OCI-M1 (cell line): ENCODE measurements around the gene CTDSPL.
A peak's percentile ranks its signal among the peaks of the same experiment; 100 is the strongest.

Experiments
- DNase-seq: peaks from one replicate; lab custom pipeline; 2025; lab: John Stamatoyannopoulos, UW

Gene CTDSPL

DNA sequence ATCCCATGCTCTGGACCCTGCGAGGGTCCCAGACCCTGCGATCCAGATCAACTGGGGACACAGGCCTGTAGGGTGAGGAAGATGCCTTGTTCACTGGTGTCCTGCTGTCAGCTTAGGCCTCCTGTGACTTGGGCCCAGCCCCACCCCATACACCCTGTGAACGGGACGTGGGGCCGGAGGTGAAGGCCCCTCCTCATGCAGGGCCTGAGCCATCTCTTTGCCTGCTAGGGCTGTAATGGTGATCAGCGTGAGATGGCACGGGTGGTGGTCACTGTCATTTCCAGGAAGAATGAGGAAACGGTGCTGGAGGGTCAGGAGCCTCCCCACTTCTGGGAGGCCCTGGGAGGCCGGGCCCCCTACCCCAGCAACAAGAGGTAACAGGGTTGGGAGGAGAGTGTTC, 141.3 kb downstream of the CTDSPL start:
- DNase-seq: no peak

DNA sequence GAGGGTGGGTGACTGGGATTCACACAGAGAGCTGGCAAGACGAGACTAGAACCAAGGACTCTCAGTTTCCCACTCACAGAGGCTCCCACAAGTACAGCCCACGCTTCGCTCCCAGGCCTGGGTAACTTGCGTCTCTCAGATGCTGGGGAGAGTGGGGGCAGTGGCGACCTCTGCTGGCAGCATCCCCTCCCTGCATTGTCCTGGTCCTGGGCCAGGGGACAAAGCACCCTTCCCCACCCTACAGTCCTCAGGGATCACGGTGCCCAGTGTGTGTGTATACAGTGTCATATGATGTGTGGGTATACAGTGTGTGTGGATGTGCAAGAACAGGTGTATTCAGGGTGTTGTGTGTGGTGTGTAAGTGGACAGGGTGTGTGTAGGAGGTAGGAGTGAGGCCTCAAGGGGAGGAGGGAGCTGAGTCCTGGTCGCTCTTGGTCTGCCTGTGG, 141.7 kb downstream of the CTDSPL start:
- DNase-seq: peak; percentile 55

DNA sequence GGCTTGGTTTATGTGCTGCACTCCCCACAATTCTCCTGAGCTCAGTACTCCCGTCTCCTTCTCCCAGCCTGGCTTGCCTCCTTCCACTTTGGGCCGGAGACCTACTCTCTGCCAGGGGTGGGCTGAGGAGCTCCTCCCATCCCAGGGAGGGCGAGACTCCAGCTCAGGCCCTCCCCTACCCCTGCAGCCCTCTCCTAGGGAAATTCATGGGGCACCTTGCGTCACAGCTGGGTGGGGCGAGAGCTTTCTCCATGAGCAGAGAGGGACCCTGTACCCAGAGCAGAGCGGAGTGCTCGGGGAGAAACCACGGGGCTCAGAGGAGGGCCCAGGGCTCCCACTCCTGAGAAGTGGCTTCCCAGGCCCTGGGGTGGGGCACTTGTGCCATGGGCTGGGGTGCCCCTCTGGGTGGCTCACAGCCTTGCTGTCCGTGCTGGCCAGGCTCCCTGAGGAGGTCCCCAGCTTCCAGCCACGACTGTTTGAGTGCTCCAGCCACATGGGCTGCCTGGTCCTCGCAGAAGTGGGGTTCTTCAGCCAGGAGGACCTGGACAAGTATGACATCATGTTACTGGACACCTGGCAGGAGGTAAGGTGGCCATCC, 142.2 kb downstream of the CTDSPL start:
- DNase-seq: no peak

DNA sequence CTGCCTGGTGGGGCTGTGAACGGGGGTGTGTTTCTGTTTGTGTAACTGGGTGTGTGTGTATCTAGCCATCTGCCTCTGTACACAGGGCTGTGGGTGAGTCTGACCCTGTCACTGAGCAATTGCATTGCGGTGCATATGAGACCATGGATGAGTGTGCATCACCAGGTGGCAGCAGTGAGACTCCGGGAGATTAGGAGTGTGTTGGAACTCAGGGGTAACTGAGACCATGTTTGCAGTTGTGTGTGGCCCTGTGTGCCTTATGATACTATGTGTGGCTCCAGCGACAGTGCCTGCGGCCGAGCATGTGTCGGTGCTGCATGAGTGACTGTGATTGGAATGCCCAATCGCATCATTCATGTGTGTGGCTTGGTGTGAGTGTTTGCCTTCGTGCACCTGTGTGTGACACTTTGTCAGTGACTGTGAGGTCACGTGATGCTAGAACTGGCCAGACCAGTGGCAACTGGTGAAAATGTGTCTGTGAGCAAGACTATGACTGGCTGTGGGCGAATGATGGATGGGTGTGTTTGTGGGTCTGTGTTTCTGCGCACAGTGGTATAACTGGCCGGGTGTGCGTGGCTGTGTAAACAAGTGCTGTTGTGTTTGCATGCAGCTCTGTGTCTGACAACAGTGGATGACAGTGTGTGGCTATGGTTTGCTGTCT, 142.9 kb downstream of the CTDSPL start:
- DNase-seq: peak; percentile 73

DNA sequence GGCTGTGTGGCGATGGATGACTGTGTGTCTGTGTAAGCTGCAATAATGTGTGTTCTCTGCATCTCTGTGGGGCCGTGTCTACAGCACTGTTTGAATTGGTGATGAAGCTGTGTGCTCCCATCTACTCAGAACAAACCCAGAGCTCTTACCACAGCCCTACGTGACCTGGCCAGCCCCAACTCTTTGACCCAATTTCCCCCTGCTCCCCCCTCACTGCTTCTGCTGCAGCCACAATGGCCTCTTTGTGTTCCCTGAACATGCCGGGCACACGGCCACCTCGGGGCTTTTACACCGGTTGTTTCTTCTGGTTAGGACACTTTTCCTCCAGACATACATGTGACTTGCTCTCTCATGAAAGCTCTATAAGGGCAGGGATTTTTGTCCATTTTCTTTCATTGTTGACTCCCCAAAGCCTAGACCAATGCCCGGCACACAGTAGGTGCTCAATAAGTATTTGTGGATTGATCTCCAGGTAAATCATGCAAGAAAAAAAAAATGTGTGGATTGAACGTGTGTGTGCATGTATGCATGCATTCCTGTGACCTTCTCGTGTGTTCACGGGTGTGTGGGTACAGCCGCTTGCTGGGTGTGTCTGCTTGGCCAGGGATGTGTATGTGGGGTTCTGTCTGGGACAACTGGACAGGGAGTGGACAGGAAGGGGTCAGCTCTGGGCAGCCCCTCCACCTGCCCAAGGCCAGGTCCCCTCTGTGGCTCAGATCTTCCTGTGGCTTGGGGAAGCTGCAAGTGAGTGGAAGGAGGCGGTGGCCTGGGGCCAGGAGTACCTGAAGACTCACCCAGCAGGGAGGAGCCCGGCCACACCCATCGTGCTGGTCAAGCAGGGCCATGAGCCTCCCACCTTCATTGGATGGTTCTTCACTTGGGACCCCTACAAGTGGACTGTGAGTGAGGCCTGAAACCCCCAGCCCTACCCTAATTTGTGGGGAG, 143.7 kb downstream of the CTDSPL start:
- DNase-seq: no peak

DNA sequence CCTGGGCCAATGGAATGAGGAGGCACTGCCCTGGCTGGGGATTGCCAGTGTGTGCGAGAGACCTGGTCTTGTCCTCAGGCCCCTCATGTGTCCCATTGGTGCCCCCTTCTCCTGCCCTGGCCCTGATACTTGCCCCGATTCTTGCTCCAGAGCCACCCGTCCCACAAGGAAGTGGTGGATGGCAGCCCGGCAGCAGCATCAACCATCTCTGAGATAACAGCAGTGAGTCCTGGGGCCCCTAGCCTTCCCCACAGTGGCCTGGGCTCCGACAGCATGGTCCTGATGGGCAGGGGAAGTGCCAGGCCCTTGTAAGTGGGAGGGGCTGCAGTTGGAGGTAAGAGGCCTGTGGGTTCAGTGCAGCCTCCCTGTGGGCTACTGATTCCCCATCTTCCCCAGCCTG, 144.4 kb downstream of the CTDSPL start:
- DNase-seq: no peak

DNA sequence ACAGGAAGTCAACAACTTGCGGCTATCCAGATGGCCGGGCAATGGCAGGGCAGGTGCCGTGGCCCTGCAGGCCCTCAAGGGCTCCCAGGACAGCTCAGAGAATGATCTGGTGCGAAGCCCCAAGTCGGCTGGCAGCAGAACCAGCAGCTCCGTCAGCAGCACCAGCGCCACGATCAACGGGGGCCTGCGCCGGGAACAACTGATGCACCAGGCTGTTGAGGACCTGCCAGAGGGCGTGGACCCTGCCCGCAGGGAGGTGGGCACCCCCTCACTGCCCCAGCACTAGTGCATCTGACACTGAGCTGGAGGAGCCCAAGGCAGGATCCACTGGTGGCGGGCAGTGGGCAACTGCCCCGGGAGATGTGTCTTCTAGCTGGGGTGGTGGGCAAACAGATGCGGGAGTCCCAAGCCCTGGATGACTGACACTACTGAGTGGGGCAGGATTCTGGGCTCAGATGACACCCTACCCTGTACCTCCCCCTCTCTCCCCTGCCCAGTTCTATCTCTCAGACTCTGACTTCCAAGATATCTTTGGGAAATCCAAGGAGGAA, 144.8 kb downstream of the CTDSPL start:
- no peak for DNase-seq

DNA sequence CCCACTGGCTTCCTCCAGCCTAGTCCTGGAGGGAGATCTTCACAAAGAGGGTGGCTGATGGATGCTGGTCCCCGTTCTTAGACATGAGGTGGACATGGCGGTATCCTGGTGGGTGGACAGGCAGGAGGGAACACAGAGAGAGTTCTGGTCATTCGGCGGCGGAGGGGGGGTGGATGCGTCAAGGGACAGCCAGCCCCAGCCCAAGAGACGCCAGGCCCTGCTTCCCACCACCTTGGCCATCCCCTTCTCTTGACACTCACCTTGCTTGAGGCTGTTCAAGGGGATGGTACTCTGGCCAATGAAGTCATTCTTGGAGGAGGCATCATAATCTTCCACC, 146.0 kb downstream of the CTDSPL start:
- no peak for DNase-seq

DNA sequence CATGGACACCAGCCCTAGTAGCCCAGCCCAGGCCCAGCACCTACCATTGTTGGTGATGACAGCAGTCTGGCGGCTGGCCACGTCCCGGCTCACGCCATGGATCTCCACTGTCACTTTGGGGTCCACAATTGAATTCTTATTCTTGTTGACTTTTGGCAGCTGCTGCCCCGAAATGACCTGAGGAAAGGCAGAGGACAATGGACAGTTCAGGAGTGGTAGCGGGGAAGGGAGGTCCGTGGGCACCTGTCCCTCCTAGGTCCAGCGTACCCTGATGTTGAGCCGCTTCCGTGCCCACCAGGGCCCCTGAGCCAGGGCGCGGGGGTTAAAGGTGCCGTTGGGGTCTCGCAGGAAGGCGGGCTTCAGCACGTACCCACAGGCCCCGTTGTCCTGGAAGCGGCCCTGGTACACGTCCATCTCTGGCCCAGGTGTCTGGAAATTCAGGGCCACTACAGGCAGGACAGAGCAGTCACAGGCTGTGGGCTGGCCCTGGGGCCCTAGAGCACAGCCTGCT, 146.6 kb downstream of the CTDSPL start:
- DNase-seq: no peak

DNA sequence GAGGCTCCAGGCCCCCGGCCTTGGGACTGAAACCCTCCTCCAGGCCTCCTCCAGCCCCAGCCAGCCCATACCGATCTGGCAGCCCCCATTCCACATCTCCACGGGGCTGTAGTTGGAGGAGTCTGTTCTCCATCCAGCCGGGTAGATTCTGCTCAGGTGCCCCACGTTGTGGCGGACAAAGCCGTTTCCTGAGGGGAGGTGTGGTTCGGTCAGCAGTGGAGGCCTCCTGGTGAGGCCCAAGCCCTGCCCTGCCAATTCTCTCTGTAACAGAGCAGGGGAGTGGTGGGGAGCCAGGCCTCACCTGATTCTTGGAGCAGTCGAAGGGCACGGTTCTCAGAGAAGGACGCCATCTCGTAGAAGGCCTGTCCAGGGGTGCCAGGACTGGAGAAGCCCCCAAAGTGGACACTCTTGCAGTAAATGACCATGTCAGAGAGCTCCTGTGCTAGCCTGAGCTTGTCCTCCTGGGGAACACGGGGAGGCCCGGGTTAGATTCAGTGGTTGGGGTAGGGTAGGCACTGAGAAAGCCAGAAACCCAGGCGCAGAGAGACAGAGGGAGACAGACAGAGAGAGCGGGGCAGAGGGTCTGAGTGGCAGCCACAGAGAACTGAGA, 147.4 kb downstream of the CTDSPL start:
- no peak for DNase-seq

DNA sequence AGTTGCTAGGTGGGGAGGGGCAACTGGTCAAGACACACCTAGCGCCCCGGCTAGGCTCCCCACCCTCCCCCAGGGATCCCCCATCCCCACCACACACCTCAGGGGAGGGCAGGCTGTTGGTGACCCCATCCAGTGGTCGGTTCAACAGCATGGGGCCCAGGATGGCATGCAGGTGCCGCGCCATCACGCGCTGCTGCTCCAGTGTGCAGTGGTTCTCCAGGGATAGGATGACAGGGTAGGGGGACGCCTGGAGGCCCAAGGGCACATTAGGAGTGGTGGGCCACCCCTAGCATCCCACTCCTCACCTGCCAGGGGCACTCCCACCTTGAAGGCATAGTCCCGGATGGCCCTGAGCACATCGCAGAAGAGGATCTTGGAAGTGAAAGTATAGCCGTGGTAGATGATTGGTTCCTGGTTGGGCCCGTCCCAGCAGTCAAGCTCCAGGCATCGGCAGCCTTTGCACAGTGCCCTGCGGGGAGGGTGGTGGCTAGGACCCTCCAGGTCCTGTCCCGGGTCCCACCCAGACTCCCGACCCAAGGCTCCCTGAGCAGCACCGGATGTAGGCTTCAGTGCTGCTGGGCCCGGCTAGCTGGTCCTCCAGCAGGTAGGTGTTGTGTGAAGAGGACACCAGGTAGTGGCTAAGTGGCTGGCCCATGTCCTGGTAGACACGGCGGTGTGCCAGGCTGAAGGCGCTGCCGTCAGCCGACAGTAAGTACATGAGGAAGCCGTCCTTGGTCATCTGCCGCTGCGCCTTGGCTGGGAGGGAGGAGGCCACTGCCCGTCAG, 148.3 kb downstream of the CTDSPL start:
- DNase-seq: no peak

DNA sequence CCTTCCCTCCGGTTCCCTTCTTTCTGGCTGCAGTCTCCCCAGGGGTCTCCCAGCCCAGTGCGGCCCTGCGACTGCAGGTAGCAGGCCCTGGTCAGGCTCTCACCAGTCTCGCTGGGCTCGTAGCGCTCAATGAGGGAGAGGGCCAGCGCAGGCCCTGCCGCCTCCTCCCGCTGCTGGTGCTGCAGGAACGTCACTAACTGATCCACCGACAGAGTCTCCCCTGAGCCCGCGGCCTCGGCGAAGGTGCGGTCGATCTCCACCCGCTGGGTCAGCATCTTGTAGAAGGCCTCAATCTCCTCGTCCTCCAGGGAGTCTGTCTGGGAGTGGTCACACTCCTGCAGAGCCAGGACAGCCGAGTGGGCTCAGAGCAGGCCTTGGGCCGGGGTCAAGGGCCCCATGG, 149.4 kb downstream of the CTDSPL start:
- no peak for DNase-seq

DNA sequence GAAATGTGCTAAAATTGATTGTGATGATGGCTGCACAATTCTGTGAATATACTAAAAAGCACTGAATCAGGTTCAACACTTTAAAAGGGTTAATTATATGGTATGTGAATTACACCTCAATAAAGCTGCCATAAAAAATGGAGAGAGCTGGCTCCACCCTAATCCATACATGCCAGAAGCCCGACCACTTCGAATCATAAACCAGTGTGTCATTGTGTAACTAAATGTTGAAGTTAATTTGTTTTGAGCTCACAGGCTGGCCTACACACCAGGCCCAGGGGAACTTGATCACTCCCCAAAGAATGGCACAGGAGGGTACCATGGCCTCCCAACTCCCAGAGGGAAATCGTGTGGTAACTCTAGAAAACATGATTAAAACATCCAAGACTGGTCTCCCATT, 153.8 kb downstream of the CTDSPL start:
- DNase-seq: no peak

DNA sequence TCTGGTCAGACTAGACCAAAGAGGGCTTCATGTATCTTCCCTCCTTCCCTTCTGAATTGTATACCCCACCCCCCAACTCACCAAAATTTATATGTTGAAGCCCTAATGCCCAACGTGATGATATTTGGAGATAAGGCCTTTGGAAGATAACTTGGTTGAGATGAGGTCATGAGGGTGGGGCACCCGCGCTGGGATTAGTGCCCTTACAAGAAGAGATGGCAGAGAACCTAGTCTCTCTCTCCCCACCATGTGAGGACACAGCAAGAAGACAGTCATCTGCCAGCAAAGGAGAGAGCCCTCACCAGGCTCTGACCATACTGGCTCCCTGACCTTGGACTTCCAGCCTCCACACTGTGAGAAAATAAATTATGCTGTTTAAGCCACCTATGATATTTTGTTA, 154.3 kb downstream of the CTDSPL start:
- DNase-seq: no peak

DNA sequence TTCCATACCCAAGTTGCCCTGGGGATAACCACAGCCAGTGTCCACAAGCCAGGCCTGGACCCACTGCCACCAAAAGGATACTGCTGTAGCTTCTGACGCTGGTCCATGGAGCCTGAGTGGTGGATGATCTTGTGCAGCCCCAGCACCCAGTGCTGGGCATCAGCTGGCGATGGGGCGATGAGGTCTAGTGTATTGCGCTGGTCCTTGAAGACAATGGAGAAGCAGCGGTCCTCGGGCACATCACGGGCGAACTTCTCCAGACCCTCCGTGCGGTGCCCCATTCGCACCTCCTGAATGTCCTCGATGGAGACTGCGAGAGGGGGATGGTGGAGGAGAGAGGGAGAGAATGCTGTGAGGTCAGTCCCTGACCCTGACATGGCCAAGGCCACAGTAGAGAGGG, 154.7 kb downstream of the CTDSPL start:
- no peak for DNase-seq

DNA sequence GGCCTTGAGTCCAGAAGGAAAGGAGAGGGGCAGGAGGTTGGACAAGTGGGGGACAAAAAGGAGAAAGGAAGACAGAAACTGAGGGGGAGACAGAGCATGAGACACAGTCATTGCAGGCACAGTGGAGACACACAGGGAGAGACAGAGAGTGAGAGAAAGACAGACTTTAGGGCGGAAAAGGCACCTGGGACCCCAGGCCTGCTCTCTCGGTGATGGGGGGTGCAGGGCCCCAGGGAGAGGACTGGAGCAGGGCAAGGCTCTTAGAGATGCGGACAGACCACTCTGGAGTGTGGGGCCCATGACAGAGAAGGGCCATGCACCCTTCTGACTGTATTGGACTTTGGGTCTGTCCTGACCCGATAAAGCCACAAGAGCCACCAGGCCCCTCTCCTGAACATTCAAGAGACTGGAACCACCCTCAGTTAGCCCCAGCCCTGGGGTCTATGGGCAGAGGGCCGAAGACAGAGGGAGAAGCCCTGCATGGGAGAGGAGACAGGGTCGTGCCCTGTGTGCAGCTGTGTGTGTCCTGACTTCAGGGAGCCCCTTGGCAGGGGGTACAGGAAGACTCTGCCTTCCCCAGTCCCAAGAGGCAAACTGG, 155.3 kb downstream of the CTDSPL start:
- DNase-seq: no peak

DNA sequence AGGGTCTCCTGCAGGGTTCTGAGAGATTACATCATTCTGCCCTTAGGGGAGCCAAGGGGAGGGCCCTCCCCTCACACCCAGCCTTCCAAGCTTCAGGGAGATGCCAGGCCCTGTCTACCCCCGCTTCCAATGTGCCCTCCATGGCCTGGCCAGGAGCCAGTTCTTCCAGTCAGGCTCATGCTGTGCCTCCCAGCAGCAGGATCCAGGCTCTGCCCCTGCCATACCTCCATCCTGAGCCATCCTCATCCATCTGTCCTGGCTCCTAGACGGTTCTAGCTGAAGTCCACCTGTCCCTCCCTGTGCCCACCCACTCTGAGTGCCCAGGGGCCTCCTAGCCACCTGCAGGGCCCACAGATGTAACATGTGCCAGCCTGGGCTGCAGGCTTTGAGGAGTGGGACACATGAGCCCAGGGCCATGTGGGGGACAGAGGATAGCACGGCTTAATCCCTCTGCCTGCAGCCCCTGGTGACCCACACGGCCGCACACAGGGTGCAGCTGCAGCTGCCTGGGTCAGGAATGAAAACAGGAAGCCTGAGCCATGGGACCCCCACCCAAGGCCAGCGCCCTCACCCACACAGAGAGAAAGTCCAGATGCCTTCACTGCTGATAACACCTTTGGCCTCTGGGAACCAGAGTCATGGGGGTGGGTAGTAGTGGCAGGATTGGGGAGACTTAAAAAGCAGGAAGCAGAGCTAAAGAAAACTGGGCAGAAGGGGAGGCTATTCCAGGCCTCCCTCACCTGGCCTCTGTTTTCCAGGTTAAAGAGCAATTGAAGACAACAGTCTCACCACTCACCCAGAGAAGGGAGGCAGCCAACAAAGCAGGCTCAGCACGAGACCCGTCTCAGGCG, 156.0 kb downstream of the CTDSPL start:
- DNase-seq: no peak

DNA sequence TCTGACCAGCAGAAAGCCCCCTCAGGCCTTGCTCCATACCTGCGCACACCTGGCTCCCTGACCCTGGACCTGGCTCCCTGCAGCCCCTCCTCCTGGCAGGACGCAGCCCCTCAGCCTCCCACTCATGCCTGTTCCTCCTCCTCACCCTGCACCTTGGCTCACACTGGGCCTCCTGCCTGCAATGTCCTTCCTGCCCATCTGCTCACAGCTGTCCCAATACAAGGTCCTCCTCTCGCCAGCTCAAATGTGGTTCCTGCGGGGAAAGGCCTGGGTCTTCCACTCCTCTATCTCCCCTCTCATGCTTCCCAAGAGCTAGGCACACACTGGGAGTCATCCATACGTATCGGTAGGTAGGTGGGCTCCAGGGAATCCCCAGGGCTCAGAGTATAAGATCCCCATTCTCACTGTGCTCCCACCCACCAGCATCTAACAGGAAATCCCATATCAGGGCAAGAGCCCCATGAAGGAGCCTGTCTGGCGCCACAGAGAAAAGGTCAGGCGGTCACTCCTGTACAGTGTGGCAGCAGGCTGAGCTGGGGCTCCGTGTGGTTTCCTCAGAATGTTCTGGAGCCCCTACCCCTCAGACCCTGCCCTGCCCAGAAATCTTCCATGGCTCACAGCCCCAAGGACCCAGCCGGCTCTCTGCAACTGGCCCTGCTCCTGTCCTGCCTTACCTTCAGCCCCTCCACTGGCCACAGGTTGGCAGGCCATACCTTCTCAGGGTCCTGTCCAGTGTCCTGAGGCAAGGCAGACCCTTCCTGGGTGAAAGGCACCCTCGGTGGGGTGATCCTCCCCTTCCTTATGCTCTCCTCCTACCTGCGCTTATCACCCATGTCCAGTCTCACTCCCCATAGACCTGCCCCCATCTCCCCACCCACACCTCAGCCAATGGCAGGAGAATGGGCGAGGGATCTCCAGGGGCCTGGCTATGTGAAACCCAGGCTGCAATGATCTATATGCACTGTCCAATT, 156.9 kb downstream of the CTDSPL start:
- DNase-seq: no peak
